HG03442 (cell line): Measurements from ENCODE around the gene PGM1.
A peak's percentile ranks its signal among the peaks of the same experiment; 100 is the strongest.

ENCODE experiments used
- ATAC-seq: cut with Tn5 transposase; IDR thresholded peaks from one replicate; pipeline ENCODE4 v1.9.1; 2021; ENCODE audit warnings: mild to moderate bottlenecking, moderate library complexity; ENCODE audit not compliant: unreplicated experiment

Gene PGM1

DNA sequence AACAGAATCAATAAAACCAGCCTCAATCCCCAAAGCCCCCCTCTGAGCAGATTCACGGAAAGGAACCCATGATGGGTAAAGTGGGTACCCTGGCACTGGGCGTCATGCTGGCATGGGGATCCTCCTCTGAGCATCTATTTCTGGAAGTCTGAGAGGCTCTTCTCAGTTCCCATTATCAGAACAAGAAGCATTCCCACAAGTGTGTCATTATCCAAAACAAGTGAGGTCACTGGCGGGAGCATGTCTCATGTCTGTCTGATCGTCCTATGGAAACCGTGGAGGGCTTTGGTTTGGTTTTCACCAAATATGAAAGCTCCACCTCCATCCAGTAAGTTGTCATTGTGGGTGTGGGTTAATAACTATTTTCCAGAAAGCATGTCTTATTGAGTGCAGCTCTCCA is 70.7 kb downstream of the PGM1 start:
- no peak for ATAC-seq

- no peak for ATAC-seq
These were observed 71.5 kb downstream of the PGM1 start for GRCh38 chr1:63664742-63665141.

- ATAC-seq: no peak
These were observed 72.2 kb downstream of the PGM1 start for GRCh38 chr1:63665410-63665809.

DNA sequence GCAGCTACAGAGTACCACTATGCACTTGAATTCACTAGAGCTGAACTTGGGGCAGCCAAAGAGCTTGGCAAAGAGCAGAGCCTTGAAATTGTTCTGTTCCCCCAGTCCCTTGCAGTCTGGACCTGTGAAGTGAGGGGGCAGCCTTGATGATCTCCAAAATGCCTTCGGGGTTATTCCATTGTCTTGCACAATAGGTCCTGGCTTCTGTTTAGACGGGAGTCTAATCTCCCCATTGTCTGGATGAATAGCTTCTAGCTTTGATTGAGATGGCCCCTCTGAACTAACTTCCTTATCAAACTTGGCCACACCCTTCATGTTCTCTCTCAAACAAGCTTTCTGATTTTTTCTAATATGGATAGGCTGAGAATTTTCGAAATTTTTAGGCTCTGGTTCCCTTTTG is 72.6 kb downstream of the PGM1 start:
- no peak for ATAC-seq

DNA sequence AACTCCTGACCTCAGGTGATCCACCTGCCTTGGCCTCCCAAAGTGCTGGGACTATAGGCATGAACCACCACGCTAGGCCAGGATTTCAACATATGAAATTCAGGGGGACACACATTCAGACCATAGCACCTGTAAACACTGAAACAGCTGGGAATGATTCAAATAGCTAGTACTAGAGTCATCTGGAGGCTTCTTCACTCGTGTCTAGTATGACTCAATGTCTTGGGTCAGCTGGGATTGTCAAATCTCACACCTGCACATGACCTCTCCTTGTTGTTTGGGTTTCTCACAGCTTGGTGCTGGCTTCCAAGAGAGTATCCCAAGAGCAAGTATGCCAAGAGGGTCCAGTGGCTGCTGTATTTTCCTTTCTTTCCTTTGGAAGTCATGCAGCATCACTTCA is 75.1 kb downstream of the PGM1 start:
- ATAC-seq: peak; percentile 51

GRCh38 chr1:63669151-63669961 is 76.1 kb downstream of the PGM1 start:
- ATAC-seq: no peak

DNA sequence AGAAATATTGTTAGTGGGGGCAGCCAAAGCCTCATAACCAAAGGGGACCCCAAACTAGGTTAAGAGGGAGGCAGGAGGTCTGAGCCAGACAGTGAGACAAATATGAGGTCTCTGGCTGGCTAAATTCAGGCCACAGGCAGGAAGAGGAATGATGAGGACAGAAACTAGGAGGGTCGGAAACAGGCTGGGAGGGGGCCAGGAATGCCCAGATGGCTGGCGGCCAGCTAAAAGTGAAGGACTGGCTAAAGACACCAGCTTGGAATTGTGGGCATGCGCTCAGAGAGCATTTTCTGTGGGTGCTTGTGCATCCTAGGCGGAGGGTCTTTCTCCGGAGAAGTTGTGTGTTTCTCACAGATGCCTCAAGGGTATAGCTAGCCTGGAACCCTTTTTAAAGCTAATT is 77.0 kb downstream of the PGM1 start:
- ATAC-seq: no peak

DNA sequence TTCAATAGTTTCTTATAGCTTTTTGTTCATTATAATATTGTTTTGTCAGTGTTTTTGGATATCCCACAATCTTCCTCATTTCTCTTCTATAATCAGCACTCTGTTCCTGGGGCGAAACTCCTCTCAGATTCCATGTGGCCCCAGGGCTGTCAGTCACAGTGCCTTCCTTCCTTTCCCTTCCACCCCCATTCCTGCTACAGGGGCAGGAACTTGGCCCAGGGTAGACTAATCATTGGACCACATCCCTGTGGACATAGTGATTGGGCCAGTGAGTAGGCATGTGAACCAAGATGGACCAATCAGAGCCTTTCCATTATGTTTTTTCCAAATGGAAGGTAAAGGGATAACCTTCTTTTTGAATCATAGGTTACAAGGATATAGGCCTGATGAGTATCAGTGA is 78.3 kb downstream of the PGM1 start:
- no peak for ATAC-seq

DNA sequence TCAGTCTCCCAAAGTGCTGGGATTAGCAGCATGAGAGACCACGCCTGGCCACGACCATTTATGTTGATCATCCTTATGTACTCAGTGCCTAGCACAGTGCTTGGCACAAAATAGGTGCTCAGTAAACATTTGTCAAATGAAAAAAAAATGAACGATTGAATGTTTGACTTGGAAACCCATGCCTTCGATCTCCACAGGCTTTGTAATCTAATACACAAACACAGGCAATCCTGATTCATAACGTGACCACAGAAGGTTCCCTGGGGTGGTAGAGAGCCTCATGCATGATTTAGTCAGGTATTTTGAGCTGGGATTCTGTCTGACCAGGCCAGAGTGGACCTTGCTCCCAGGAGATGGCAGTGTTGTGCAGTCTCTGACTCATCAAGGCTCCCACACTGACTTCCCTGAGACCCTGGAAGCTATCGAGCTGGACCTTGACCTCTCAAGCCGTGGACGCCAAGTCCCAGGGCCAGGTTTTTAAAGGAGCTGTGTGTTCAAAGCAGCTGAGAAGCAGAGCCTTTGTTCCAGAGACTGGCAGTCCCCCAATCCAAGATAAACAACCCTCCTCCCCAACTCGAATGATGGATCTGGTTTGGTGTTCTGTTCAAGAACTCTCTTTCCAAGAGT is 81.1 kb downstream of the PGM1 start:
- ATAC-seq: peak; percentile 83

GRCh38 chr1:63674865-63675419 is 81.7 kb downstream of the PGM1 start:
- ATAC-seq: no peak

GRCh38 chr1:63675420-63675931 is 82.3 kb downstream of the PGM1 start:
- ATAC-seq: no peak

DNA sequence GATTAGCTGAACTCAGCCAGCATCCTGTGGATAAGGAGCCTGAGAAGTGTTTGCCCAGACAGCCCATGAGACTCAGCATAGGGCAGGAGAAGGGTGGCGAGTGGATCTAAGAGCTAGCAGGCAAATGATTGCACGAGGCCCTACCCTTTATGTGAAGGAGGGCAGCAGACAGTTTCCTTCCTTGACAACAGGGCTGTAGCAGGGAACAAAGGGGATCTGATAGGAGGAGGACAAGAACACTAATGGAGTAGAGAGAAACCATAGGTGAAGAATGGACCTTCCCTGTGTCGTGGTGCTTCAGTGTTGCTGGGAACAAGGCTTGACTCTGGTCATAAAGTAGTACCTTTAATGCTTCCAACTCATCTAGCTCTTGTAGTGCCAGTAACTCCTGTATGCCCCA is 84.3 kb downstream of the PGM1 start:
- no peak for ATAC-seq

DNA sequence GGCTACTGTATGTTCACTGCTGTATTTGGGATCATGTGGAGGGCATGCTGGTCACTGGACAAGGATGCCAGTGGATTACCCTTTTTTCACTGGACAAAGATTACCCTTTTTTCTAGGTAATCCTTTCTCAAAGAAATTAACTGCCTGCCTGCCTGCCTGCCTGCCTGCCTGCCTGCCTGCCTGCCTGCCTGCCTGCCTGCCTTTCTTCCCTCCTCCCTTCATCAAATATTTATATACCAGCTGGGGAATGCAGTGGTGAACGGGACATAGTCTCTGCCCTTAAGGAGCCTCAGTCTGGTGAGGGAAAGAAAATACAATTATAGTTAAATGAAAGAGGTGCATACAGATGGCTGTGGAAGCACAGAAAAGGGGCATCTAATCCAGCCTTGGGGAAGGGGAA is 85.0 kb downstream of the PGM1 start:
- no peak for ATAC-seq

DNA sequence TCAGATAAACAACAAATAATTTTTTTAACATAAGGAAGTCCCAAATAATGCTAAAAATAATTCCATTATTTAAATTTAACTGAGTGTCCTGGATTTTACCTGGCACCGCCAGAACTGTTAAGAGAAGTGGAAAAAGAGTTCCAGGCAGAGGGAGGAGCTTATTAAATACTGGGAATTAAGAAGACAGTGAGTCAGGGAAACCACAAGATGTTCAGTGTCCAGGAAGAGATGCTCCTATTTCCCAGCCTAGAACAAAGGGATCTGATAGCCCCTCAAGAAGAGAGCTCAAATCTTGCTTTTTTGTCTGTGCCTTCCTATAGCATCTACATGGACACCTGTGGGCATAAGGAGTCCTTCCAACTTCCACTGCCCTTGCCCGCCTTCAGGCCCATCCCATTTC is 85.9 kb downstream of the PGM1 start:
- ATAC-seq: no peak

GRCh38 chr1:63679589-63679988 is 86.4 kb downstream of the PGM1 start:
- no peak for ATAC-seq

- ATAC-seq: no peak
These were observed 89.7 kb downstream of the PGM1 start for GRCh38 chr1:63682936-63683335.

GRCh38 chr1:63683759-63684158 is 90.5 kb downstream of the PGM1 start:
- ATAC-seq: no peak

DNA sequence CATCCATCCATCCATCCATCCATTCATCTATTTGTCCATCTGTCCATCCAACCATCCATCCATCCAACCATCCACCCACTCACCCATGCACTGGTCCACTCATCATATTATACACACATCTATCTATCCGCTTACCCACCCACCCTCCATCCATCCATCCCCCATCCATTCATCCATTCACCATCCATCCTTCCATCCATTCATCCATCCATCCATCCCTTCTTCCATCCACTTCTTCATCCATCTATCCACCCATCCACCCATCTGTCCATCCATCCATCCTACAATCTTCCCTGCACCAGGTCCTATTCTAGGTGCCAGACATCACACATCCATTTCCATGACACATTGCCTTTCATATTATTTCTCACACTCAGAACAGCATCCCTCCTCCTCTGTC is 93.5 kb downstream of the PGM1 start:
- no peak for ATAC-seq

GRCh38 chr1:63688302-63688890 is 95.2 kb downstream of the PGM1 start:
- no peak for ATAC-seq

DNA sequence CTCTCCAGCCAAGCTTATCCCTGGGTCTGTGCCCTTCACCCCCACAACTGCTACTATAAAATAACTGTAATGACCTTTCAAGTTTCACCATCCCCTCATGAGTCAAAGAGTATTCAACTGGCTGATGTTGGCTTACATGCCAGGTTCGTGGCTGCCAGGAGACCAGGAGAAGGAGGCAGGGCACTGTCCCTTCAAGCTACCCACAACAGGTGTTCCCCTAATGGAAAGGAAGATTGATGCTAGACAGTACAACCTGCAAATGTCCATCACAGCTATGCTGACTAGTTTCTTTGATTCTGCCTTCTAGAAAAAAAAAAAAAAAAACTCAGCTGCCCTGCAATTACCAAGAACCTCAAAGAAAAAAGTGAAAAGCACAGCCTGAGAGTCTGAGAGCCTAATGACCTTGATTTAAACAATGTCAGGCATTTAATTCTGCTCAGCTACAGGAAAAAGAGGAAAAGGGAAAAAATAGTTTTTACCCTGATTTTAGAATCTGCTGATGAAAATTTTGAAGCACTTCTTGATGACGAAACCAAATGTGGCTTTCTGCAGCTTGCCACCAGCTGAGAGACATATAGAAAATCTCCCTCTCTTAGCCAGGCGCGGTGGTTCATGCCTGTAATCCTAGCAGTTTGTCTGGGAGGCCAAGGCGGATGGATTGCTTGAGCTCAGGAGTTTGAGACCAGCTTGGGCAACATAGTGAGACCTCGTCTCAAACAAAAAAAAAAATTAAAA is 97.9 kb downstream of the PGM1 start:
- no peak for ATAC-seq
